H1 (cell line): ENCODE results near the gene SOCS3. TPM values are rescaled to one million over a fixed set of nuclear protein-coding genes. Genes with fewer than 3 reads are reported as not detected.

ENCODE experiments used
- CHD7 ChIP-seq: fragments of 300-600 bp; sonication (generic); IDR thresholded peaks from 2 replicates; pipeline ENCODE4 v1.7.1; 2012; ENCODE audit warnings: low read length, moderate library complexity, mild to moderate bottlenecking, inconsistent platforms; ENCODE audit not compliant: insufficient replicate concordance
- SIN3A ChIP-seq, 2 experiments: IDR thresholded peaks in 1 of 2; conservative IDR thresholded peaks in 1 of 2; 2 replicates each; pipeline ENCODE4 v1.6.1; 2011 to 2012; ENCODE audit warnings: low read length in 2 of 2, improper control_type of control experiment in 1 of 2, low read depth in 1 of 2, mild to moderate bottlenecking in 1 of 2
- polyA plus RNA-seq, 7 experiments: library from polyadenylated mRNA; depleted of rRNA in 3 of 7; stranded (reverse) in 5 of 7; unstranded in 2 of 7; fragments of >200 nt in 5 of 7; fragments of 200-250 nt in 2 of 7; gene quantifications; 1 replicate in 5 of 7; 2 replicates in 1 of 7; 4 replicates in 1 of 7; pipeline versions ENCODE4 v1.2.1 to v1.2.3, GENCODE V29; 2011 to 2013; ENCODE audit warnings: missing spikeins in 2 of 7, mixed read lengths in 2 of 7
- total RNA-seq: library from RNA; stranded (reverse); fragmentation: NEBNext Ultra II Directional; extraction: Animal tissue kit (Norgen Biotek cat#: 25700); gene quantifications from 2 replicates; pipeline ENCODE4 v1.2.1, GENCODE V29; 2021

The SOCS3 gene
- total and polyA plus RNA-seq, 2 of the 8 experiments (the other 6 are each of a cell fraction or from before 2014, with no cell fraction given): 10.1 to 47.9 TPM

- TF ChIP-seq CHD7: no peak
- TF ChIP-seq SIN3A (conservative IDR thresholded peaks at IDR 0.05 in 1 of 2, IDR thresholded peaks at IDR 0.05 in 1 of 2; ENCODE audit: low read depth in 1 of 2, low read length in 2 of 2): no peak
Observed at GRCh38 chr17:78394209-78394608, 34.3 kb upstream of the SOCS3 start (continued).
